Measurements from ENCODE around the gene SIX3.

The SIX3 gene

GRCh38 chr2:44954889-44955592 lies 13.5 kb downstream of the SIX3 start:
- no peak for DNase-seq (ENCODE audit: low spot score)

- peak; percentile 77 for DNase-seq (ENCODE audit: low spot score)
Measured at GRCh38 chr2:44955593-44956392, 14.3 kb downstream of the SIX3 start.

- no peak for DNase-seq (ENCODE audit: low spot score)
Measured at GRCh38 chr2:44956843-44957242, 15.3 kb downstream of the SIX3 start.

GRCh38 chr2:44957656-44958327 lies 16.3 kb downstream of the SIX3 start:
- DNase-seq (ENCODE audit: low spot score), result no peak

GRCh38 chr2:44959855-44960254 lies 18.4 kb downstream of the SIX3 start:
- no peak for DNase-seq (ENCODE audit: low spot score)

GRCh38 chr2:44960871-44961270 lies 19.4 kb downstream of the SIX3 start:
- DNase-seq (ENCODE audit: low spot score), result no peak

- no peak for DNase-seq (ENCODE audit: low spot score)
Measured at GRCh38 chr2:44962176-44962695, 20.7 kb downstream of the SIX3 start.

- DNase-seq (ENCODE audit: low spot score), result peak; percentile 70
Measured at GRCh38 chr2:44964752-44965236, 23.3 kb downstream of the SIX3 start.

- DNase-seq (ENCODE audit: low spot score), result no peak
Measured at GRCh38 chr2:44965684-44966083, 24.2 kb downstream of the SIX3 start.

GRCh38 chr2:44967056-44967455 lies 25.6 kb downstream of the SIX3 start:
- no peak for DNase-seq (ENCODE audit: low spot score)

- DNase-seq (ENCODE audit: low spot score), result no peak
Measured at GRCh38 chr2:44967727-44968432, 26.4 kb downstream of the SIX3 start.

GRCh38 chr2:44969936-44970335 lies 28.4 kb downstream of the SIX3 start:
- DNase-seq (ENCODE audit: low spot score), result no peak

- DNase-seq (ENCODE audit: low spot score), result no peak
Measured at GRCh38 chr2:44970846-44971450, 29.4 kb downstream of the SIX3 start.

- peak; percentile 59 for DNase-seq (ENCODE audit: low spot score)
Measured at GRCh38 chr2:44972771-44973535, 31.5 kb downstream of the SIX3 start.

GRCh38 chr2:44974064-44974715 lies 32.7 kb downstream of the SIX3 start:
- DNase-seq (ENCODE audit: low spot score), result peak; percentile 83

- DNase-seq (ENCODE audit: low spot score), result peak; percentile 84
Measured at GRCh38 chr2:44975571-44976450, 34.3 kb downstream of the SIX3 start.

- no peak for DNase-seq (ENCODE audit: low spot score)
Measured at GRCh38 chr2:44979581-44979980, 38.1 kb downstream of the SIX3 start.
